Right lobe of liver (tissue), 6 donors: ENCODE results near the gene FAM180A. TPM values are rescaled to one million over a fixed set of nuclear protein-coding genes. Genes with fewer than 3 reads are reported as not detected.

ENCODE experiments used
- ATAC-seq, 4 donors: fragments of 200-7000 bp; cut with Tn5 transposase; one replicate each; pipeline ENCODE4 v1.9.1; 2020; ENCODE audit warnings: mild to moderate bottlenecking in 4 of 4, moderate library complexity in 4 of 4
- DNase-seq, 3 donors: peaks; one replicate each; pipeline ENCODE4 v3.0.0-alpha.2; 2020
- H3K27ac ChIP-seq, 3 donors: fragments of 200-600 bp; one replicate each; pipeline ENCODE4 v1.8.0; 2022
- H3K27me3 ChIP-seq, 2 donors: fragments of 200-600 bp; one replicate each; pipeline ENCODE4 v1.8.0; 2022
- H3K36me3 ChIP-seq, 4 donors: fragments of 200-600 bp; sonication (generic) in 1 of 4; one replicate each; pipeline versions ENCODE4 v1.5.1 to v1.8.0; 2017 to 2022; ENCODE audit warnings: control low read depth in 1 of 4
- H3K4me1 ChIP-seq, 4 donors: fragments of 200-600 bp; sonication (generic) in 1 of 4; one replicate each; pipeline versions ENCODE4 v1.5.1 to v1.8.0; 2017 to 2022; ENCODE audit warnings: control low read depth in 1 of 4
- H3K4me3 ChIP-seq, 3 donors: fragments of 200-600 bp; one replicate each; pipeline ENCODE4 v1.8.0; 2022
- H3K9me3 ChIP-seq, 4 donors: fragments of 200-600 bp; sonication (generic) in 1 of 4; one replicate each; pipeline versions ENCODE4 v1.5.1 to v1.8.0; 2017 to 2022; ENCODE audit warnings: control low read depth in 1 of 4
- POLR2A ChIP-seq: fragments of 450-650 bp; IDR thresholded peaks from one replicate; pipeline ENCODE4 v1.6.1; 2017; ENCODE audit warnings: antibody characterized with exemption, mild to moderate bottlenecking
- WGBS: methylation state at CpG from one replicate; pipeline ENCODE4 v1.1.6; 2018; ENCODE audit warnings: low coverage, low lambda C conversion rate; ENCODE audit not compliant: insufficient coverage; ENCODE audit errors: missing lambda C conversion rate; 5-methylcytosine and 5-hydroxymethylcytosine counted together
- intact Hi-C, 2 donors: fragments of 100-400 bp; cut with DNase I; formaldehyde crosslinking; loops; one replicate each; pipeline versions ENCODE4 v1.11.2 to v1.14.1; 2022
- total RNA-seq, 6 experiments: library from RNA; depleted of rRNA in 2 of 6; stranded (reverse); fragments of >200 nt in 2 of 6; fragmentation: NEBNext Ultra II Directional in 3 of 6; extraction: Animal tissue kit (Norgen Biotek cat#: 25700) in 3 of 6; gene quantifications; one replicate each; pipeline versions ENCODE4 v1.1.0 to v1.2.4, GENCODE V29; 2016 to 2023
- TF ChIP-seq, protein P1 (sequence below), 4 donors: fragments of 200-600 bp in 3 of 4; fragments of 450-650 bp in 1 of 4; IDR thresholded peaks; one replicate each; pipeline versions ENCODE4 v1.5.1 to v1.8.0; 2016 to 2022; ENCODE audit warnings: antibody characterized with exemption in 4 of 4, mild to moderate bottlenecking in 2 of 4
- donor health status: DM: no; HTN: yes; CAD: no.
- donor health status: DM: no; HTN: no; CAD: no.
- donor health status: DM: no; HTN: no; CAD: no.
- donor health status: DM: no; HTN: yes; CAD: no.
- donor health status: DM: no; HTN: yes; CAD: no.

The FAM180A gene
- total RNA-seq, 6 experiments from 2014 or later = 2.8 to 14.9 (median 6.4) TPM

- Histone ChIP-seq H3K27me3 (no peaks in the 10 kb centered on the region), H3K36me3 (no peaks in the 10 kb centered on the region), H3K27ac (no peak overlapping the region), H3K9me3 (no peaks in the 10 kb centered on the region), H3K4me3 (no peak overlapping the region), H3K4me1 (no peaks in the 10 kb centered on the region)
- WGBS = 40% methylated on average over 1 of the region's 4 CpGs
- no peak for ATAC-seq
- no peak for DNase-seq
- intact Hi-C loops = no loop called here
- TF ChIP-seq, protein P1, sequence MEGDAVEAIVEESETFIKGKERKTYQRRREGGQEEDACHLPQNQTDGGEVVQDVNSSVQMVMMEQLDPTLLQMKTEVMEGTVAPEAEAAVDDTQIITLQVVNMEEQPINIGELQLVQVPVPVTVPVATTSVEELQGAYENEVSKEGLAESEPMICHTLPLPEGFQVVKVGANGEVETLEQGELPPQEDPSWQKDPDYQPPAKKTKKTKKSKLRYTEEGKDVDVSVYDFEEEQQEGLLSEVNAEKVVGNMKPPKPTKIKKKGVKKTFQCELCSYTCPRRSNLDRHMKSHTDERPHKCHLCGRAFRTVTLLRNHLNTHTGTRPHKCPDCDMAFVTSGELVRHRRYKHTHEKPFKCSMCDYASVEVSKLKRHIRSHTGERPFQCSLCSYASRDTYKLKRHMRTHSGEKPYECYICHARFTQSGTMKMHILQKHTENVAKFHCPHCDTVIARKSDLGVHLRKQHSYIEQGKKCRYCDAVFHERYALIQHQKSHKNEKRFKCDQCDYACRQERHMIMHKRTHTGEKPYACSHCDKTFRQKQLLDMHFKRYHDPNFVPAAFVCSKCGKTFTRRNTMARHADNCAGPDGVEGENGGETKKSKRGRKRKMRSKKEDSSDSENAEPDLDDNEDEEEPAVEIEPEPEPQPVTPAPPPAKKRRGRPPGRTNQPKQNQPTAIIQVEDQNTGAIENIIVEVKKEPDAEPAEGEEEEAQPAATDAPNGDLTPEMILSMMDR (IDR thresholded peaks at IDR 0.05) = no peak
- no peak for TF ChIP-seq POLR2A
Observed at GRCh38 chr7:135789431-135789830, 40.8 kb upstream of the FAM180A start.

DNA sequence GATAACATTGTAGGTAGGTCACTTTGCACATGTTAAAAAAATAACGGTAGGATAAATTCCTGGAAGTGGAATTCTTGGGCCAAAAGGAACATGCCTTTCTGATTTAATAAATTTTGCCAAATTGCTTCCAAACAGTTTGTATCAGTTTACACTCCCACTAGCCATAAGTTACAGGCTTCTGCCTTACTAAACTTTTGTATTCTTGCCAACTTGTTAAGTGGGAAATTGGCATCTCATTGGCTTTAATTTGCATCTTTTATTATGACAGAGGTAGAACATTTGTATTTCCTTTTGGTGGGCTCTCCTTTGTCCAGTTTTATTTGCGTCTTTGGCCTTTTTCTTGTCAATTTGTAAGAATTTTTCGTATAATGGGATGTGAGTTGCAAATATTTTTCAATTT, 38.3 kb upstream of the FAM180A start:
- DNase-seq = no peak
- Histone ChIP-seq H3K27ac (no peak overlapping the region), H3K27me3 (no peaks in the 10 kb centered on the region), H3K4me3 (no peak overlapping the region), H3K4me1 (no peaks in the 10 kb centered on the region), H3K9me3 (no peaks in the 10 kb centered on the region), H3K36me3 (no peaks in the 10 kb centered on the region)
- TF ChIP-seq, protein P1 (IDR thresholded peaks at IDR 0.05) = no peak
- TF ChIP-seq POLR2A = no peak
- WGBS = 72% methylated on average over 3 of the region's 3 CpGs
- intact Hi-C loops = no loop called here
- ATAC-seq = no peak

DNA sequence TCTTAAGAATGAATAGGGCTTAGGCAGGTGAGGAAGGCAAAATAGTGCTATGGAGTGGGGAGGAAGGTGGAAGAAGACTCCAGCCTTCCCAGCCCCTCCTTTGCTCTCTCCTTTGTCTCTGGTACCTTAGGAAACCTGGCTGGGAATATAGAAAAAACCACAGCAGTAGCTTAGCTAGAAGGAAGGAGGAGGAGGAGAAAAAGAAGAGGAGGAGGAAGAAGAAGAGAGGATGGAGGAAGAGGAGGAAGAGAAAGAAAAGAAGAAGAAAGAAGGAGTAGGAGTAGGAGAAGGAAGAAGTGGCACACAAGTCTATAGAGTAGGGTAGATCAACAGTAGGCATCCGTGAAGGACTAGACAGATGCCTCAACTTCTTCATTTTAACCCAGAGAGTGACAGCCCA, 36.5 kb upstream of the FAM180A start:
- Histone ChIP-seq H3K27me3 (no peaks in the 10 kb centered on the region), H3K36me3 (no peaks in the 10 kb centered on the region), H3K4me1 (no peaks in the 10 kb centered on the region), H3K9me3 (no peaks in the 10 kb centered on the region), H3K4me3 (no peak overlapping the region), H3K27ac (no peak overlapping the region)
- ATAC-seq = no peak
- intact Hi-C loops = no loop called here
- WGBS = no CpG with 5 or more reads among the region's 1 CpG
- TF ChIP-seq, protein P1 (IDR thresholded peaks at IDR 0.05) = no peak
- no peak for TF ChIP-seq POLR2A
- DNase-seq = no peak

GRCh38 chr7:135784013-135784412, 35.4 kb upstream of the FAM180A start:
- no peaks in the 10 kb centered on the region for H3K36me3 ChIP-seq
- DNase-seq (no peak), ATAC-seq (no peak)
- intact Hi-C loops = no loop called here
- WGBS = 64% methylated on average over 6 of the region's 8 CpGs
- H3K4me3 ChIP-seq = no peak overlapping the region
- H3K9me3 ChIP-seq = no peaks in the 10 kb centered on the region
- H3K4me1 ChIP-seq = no peaks in the 10 kb centered on the region
- H3K27ac ChIP-seq = no peak overlapping the region
- no peaks in the 10 kb centered on the region for H3K27me3 ChIP-seq
- no peak for TF ChIP-seq POLR2A
- TF ChIP-seq, protein P1 (IDR thresholded peaks at IDR 0.05) = no peak

DNA sequence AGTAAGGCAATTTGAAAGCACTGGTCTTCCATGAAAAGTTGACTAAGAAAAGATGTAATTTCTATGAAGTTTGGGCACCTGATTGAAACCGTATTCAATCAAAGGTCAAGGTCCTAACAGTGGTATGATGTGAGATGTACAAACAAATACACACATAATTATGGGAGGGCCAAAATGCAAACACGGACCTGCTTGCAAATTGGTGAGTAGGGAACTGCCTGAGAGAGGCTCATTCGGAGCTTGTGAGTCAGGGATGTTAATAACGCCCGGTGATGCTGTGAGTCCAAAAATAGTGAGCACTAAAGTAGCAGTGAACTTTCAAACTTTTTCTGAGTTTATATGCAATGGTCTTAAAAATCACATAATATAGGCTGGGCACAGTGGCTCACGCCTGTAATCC, 34.2 kb upstream of the FAM180A start:
- 57% methylated on average over 6 of the region's 6 CpGs for WGBS
- no peak for DNase-seq
- TF ChIP-seq POLR2A = no peak
- TF ChIP-seq, protein P1 (IDR thresholded peaks at IDR 0.05) = no peak
- Histone ChIP-seq H3K4me3 (no peak overlapping the region), H3K27ac (no peak overlapping the region), H3K27me3 (no peaks in the 10 kb centered on the region), H3K9me3 (no peaks in the 10 kb centered on the region), H3K36me3 (no peaks in the 10 kb centered on the region), H3K4me1 (no peaks in the 10 kb centered on the region)
- intact Hi-C loops = no loop called here
- no peak for ATAC-seq
